ENCODE data around the gene TCF12. TPM values are rescaled to one million over a fixed set of nuclear protein-coding genes. Genes with fewer than 3 reads are reported as not detected.
A peak's percentile ranks its signal among the peaks of the same experiment; 100 is the strongest.

TCF12 gene
- total RNA-seq, 1 donor from 2014 or later: 207 TPM

- H3K27ac Mint-ChIP-seq (ENCODE audit: unreplicated experiment): peak overlapping the region; percentile 0
- no peak for DNase-seq (ENCODE audit: low read depth, low spot score)
- no peaks in the 10 kb centered on the region for H3K36me3 Mint-ChIP-seq (ENCODE audit: low read depth)
- no peaks in the 10 kb centered on the region for H3K9me3 Mint-ChIP-seq
- H3K4me3 Mint-ChIP-seq: peak overlapping the region; percentile 32
- TF ChIP-seq CTCF (conservative IDR thresholded peaks at IDR 0.05): no peak
- no peaks in the 10 kb centered on the region for H3K27me3 Mint-ChIP-seq (ENCODE audit: low read depth)
- peaks cover 61% of the 10 kb centered on the region for H3K4me1 Mint-ChIP-seq
Observed at GRCh38 chr15:57213862-57214261, 295.4 kb downstream of the TCF12 start.

- DNase-seq (ENCODE audit: low read depth, low spot score): no peak
- no peak for TF ChIP-seq CTCF (conservative IDR thresholded peaks at IDR 0.05)
- Mint-ChIP-seq H3K27me3 (ENCODE audit: low read depth) (no peaks in the 10 kb centered on the region), H3K9me3 (no peaks in the 10 kb centered on the region), H3K36me3 (ENCODE audit: low read depth) (no peaks in the 10 kb centered on the region), H3K4me1 (peaks cover 68% of the 10 kb centered on the region), H3K27ac (ENCODE audit: unreplicated experiment) (peak overlapping the region; percentile 40), H3K4me3 (no peak overlapping the region)
Observed at GRCh38 chr15:57215326-57215725, 296.9 kb downstream of the TCF12 start.

GRCh38 chr15:57215881-57216280 is 297.4 kb downstream of the TCF12 start:
- peak overlapping the region; percentile 58 for H3K4me3 Mint-ChIP-seq
- peak overlapping the region; percentile 40 for H3K27ac Mint-ChIP-seq (ENCODE audit: unreplicated experiment)

GRCh38 chr15:57216288-57216687 is 297.8 kb downstream of the TCF12 start:
- H3K36me3 Mint-ChIP-seq (ENCODE audit: low read depth): no peaks in the 10 kb centered on the region
- no peak for DNase-seq (ENCODE audit: low read depth, low spot score)
- TF ChIP-seq CTCF (conservative IDR thresholded peaks at IDR 0.05): no peak
- H3K27ac Mint-ChIP-seq (ENCODE audit: unreplicated experiment): no peak overlapping the region
- peaks cover 71% of the 10 kb centered on the region for H3K4me1 Mint-ChIP-seq
- peak overlapping the region; percentile 58 for H3K4me3 Mint-ChIP-seq
- no peaks in the 10 kb centered on the region for H3K9me3 Mint-ChIP-seq
- H3K27me3 Mint-ChIP-seq (ENCODE audit: low read depth): no peaks in the 10 kb centered on the region

More at GRCh38 chr15:57215881-57216280, 297.4 kb downstream of the TCF12 start:
- Mint-ChIP-seq H3K27me3 (ENCODE audit: low read depth) (no peaks in the 10 kb centered on the region), H3K36me3 (ENCODE audit: low read depth) (no peaks in the 10 kb centered on the region), H3K4me1 (peaks cover 69% of the 10 kb centered on the region), H3K9me3 (no peaks in the 10 kb centered on the region)
- TF ChIP-seq CTCF (conservative IDR thresholded peaks at IDR 0.05): no peak
- no peak for DNase-seq (ENCODE audit: low read depth, low spot score)

- DNase-seq (ENCODE audit: low read depth, low spot score): no peak
- no peaks in the 10 kb centered on the region for H3K9me3 Mint-ChIP-seq
- TF ChIP-seq CTCF (conservative IDR thresholded peaks at IDR 0.05): no peak
- H3K27ac Mint-ChIP-seq (ENCODE audit: unreplicated experiment): peak overlapping the region; percentile 70
- H3K4me3 Mint-ChIP-seq: peak overlapping the region; percentile 94
- no peaks in the 10 kb centered on the region for H3K27me3 Mint-ChIP-seq (ENCODE audit: low read depth)
- no peaks in the 10 kb centered on the region for H3K36me3 Mint-ChIP-seq (ENCODE audit: low read depth)
- peaks cover 78% of the 10 kb centered on the region for H3K4me1 Mint-ChIP-seq
Observed at GRCh38 chr15:57217778-57218598, 299.5 kb downstream of the TCF12 start.
